ENCODE data around the gene LIPC.

Gene LIPC

DNA sequence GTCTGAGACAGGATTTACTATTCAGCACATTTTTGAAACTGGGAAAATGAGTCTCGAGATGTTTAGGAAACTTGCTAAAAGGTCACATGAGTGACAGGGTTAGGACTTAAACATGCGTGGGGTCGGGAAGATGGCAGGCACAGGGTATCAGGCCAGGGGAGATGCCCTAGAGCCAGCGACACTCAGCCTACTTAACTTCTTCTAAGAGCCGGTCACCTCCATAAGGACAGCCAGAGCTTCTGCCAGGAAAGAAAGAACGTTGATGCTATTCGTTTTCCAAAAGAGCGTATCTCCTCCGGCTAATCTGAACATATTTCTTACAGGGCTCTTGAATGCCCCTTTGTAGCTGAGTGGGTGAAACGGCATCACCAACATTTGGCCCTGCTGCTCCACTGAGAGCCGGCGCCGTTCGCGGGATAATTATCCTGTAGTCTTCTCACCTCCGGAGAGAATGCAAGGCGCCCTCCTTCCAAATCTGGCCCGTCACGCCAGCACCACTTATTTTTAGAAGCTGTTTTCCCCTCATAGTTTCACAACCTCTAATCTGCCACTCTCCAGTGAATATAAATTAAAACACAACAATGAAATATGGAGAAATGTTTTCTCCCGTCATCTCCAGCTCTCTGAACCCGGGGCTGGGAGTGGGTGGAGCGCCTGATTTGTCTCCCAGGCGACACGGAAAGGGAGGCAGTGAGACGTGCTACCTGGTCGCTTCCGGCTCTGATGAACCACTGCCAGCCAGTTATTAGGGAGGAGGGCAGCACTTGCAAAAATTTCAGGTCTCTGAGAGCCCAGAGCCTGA is 58.5 kb downstream of the LIPC start:
- TF ChIP-seq EZH2phosphoT487 (conservative IDR thresholded peaks at IDR 0.05; ENCODE audit: low read length): no peak
- TF ChIP-seq, protein P1, sequence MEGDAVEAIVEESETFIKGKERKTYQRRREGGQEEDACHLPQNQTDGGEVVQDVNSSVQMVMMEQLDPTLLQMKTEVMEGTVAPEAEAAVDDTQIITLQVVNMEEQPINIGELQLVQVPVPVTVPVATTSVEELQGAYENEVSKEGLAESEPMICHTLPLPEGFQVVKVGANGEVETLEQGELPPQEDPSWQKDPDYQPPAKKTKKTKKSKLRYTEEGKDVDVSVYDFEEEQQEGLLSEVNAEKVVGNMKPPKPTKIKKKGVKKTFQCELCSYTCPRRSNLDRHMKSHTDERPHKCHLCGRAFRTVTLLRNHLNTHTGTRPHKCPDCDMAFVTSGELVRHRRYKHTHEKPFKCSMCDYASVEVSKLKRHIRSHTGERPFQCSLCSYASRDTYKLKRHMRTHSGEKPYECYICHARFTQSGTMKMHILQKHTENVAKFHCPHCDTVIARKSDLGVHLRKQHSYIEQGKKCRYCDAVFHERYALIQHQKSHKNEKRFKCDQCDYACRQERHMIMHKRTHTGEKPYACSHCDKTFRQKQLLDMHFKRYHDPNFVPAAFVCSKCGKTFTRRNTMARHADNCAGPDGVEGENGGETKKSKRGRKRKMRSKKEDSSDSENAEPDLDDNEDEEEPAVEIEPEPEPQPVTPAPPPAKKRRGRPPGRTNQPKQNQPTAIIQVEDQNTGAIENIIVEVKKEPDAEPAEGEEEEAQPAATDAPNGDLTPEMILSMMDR (IDR thresholded peaks at IDR 0.05; ENCODE audit: insufficient read depth, low read length, poor library complexity, severe bottlenecking): no peak
- Histone ChIP-seq H3K79me2 (ENCODE audit: insufficient read depth, low read length) (no peaks in the 10 kb centered on the region), H3K27me3 (ENCODE audit: low read length) (no peaks in the 10 kb centered on the region), H4K20me1 (ENCODE audit: low read depth, low read length) (no peaks in the 10 kb centered on the region), H3K9ac (ENCODE audit: low read length) (no peak overlapping the region), H3K27ac (ENCODE audit: low read depth, low read length) (no peak overlapping the region), H3K9me3 (ENCODE audit: insufficient read depth, low read length) (no peaks in the 10 kb centered on the region; the same call in 1 of the 2 replicates), H3K9me2 (replicated peaks; ENCODE audit: insufficient read depth, low read length) (no peaks in the 10 kb centered on the region), H3K36me3 (ENCODE audit: low read length) (no peaks in the 10 kb centered on the region), H3K4me2 (ENCODE audit: low read depth, low read length, poor library complexity, severe bottlenecking) (no peak overlapping the region), H2AFZ (ENCODE audit: low read depth, low read length, severe bottlenecking) (no peak overlapping the region), H3K4me3 (ENCODE audit: insufficient read depth, low read length, poor library complexity, severe bottlenecking) (no peak overlapping the region), H3F3A (ENCODE audit: insufficient read depth) (no peaks in the 10 kb centered on the region)

DNA sequence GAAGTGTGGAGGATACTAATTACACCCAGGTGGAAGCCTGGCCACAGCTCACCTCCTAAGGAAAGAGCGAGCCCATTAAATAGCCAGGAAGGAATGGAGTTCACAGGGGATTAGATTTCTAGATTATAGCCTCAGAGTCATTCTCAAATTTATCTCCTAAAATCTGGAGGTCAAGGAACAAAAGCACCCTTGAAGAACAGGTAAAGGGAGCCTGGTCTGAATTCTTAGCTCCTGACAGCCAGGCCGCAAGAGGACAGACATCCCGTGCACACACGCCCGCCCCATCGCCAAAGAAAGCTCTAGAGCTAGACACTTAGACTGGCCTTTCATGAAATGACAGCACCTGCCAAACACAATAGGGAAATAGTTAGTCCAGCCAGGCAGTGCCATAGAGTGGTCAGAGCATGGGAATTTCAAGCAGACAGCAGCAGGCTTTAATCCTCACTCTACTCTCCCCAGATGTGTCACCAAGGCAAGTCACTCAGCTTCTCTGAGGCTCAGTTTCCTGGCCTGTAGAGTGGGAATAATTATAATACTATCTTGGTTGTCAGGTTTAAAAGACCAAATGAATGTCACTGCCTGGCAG is 59.2 kb downstream of the LIPC start:
- Histone ChIP-seq H2AFZ (ENCODE audit: low read depth, low read length, severe bottlenecking) (no peak overlapping the region), H4K20me1 (ENCODE audit: low read depth, low read length) (no peaks in the 10 kb centered on the region)
- TF ChIP-seq, protein P1 (IDR thresholded peaks at IDR 0.05; ENCODE audit: insufficient read depth, low read length, poor library complexity, severe bottlenecking): no peak
- no peak for TF ChIP-seq EZH2phosphoT487 (conservative IDR thresholded peaks at IDR 0.05; ENCODE audit: low read length)

GRCh38 chr15:58491499-58492202 is 59.9 kb downstream of the LIPC start:
- Histone ChIP-seq H3K9ac (ENCODE audit: low read length) (no peak overlapping the region), H3K79me2 (ENCODE audit: insufficient read depth, low read length) (no peaks in the 10 kb centered on the region), H3F3A (ENCODE audit: insufficient read depth) (no peaks in the 10 kb centered on the region), H2AFZ (ENCODE audit: low read depth, low read length, severe bottlenecking) (no peak overlapping the region), H4K20me1 (ENCODE audit: low read depth, low read length) (no peaks in the 10 kb centered on the region), H3K36me3 (ENCODE audit: low read length) (no peaks in the 10 kb centered on the region), H3K9me3 (ENCODE audit: insufficient read depth, low read length) (no peaks in the 10 kb centered on the region; the same call in 1 of the 2 replicates), H3K27me3 (ENCODE audit: low read length) (no peaks in the 10 kb centered on the region), H3K4me3 (ENCODE audit: insufficient read depth, low read length, poor library complexity, severe bottlenecking) (no peak overlapping the region), H3K4me2 (ENCODE audit: low read depth, low read length, poor library complexity, severe bottlenecking) (no peak overlapping the region), H3K27ac (ENCODE audit: low read depth, low read length) (no peak overlapping the region), H3K9me2 (replicated peaks; ENCODE audit: insufficient read depth, low read length) (no peaks in the 10 kb centered on the region)
- TF ChIP-seq EZH2phosphoT487 (conservative IDR thresholded peaks at IDR 0.05; ENCODE audit: low read length): no peak
- TF ChIP-seq, protein P1 (IDR thresholded peaks at IDR 0.05; ENCODE audit: insufficient read depth, low read length, poor library complexity, severe bottlenecking): no peak

More for the DNA sequence above, 59.2 kb downstream of the LIPC start:
- no peaks in the 10 kb centered on the region for H3K79me2 ChIP-seq (ENCODE audit: insufficient read depth, low read length)
- H3K9ac ChIP-seq (ENCODE audit: low read length): no peak overlapping the region
- H3K36me3 ChIP-seq (ENCODE audit: low read length): no peaks in the 10 kb centered on the region
- no peaks in the 10 kb centered on the region for H3F3A ChIP-seq (ENCODE audit: insufficient read depth)
- H3K4me3 ChIP-seq (ENCODE audit: insufficient read depth, low read length, poor library complexity, severe bottlenecking): no peak overlapping the region
- H3K27ac ChIP-seq (ENCODE audit: low read depth, low read length): no peak overlapping the region
- H3K9me2 ChIP-seq (replicated peaks; ENCODE audit: insufficient read depth, low read length): no peaks in the 10 kb centered on the region
- H3K9me3 ChIP-seq (ENCODE audit: insufficient read depth, low read length): no peaks in the 10 kb centered on the region; the same call in 1 of the 2 replicates
- H3K4me2 ChIP-seq (ENCODE audit: low read depth, low read length, poor library complexity, severe bottlenecking): no peak overlapping the region
- no peaks in the 10 kb centered on the region for H3K27me3 ChIP-seq (ENCODE audit: low read length)
